CD4-positive, alpha-beta T cell (primary cell): ENCODE data around the gene SV2C. TPM values are rescaled to one million over a fixed set of nuclear protein-coding genes. Genes with fewer than 3 reads are reported as not detected.
A peak's percentile ranks its signal among the peaks of the same experiment; 100 is the strongest.

Source experiments
- ATAC-seq: fragments of 200-7000 bp; cut with Tn5 transposase; one replicate; pipeline ENCODE4 v1.10.0; 2022; ENCODE audit warnings: mild to moderate bottlenecking; ENCODE audit not compliant: poor library complexity
- CTCF ChIA-PET: fragments of 350-600 bp; sonication (Branson Sonifier 250); formaldehyde crosslinking; loops from one replicate; lab custom pipeline; 2021; ENCODE audit warnings: antibody characterized with exemption, inconsistent platforms; lab: Charles Lee
- POLR2A ChIA-PET: fragments of 350-600 bp; sonication (Branson Sonifier 250); formaldehyde crosslinking; loops from one replicate; lab custom pipeline; 2021; ENCODE audit warnings: antibody characterized with exemption, inconsistent platforms; lab: Charles Lee
- DNase-seq, 14 experiments: peaks; one replicate each; pipeline ENCODE4 v3.0.0-alpha.2; 2013 to 2020; ENCODE audit warnings: mixed read lengths in 2 of 14
- H3K27ac ChIP-seq, 2 donors: one replicate each; pipeline versions ENCODE4 v1.5.1 to v1.7.0; 2013; ENCODE audit warnings: low read length in 2 of 2, low read depth in 1 of 2, mild to moderate bottlenecking in 1 of 2
- H3K27me3 ChIP-seq, 2 experiments: 1 replicate in 1 of 2; 2 replicates in 1 of 2; pipeline versions ENCODE4 v1.6.1 to v1.7.0; 2013; ENCODE audit warnings: low read length in 2 of 2, control low read depth in 1 of 2, mild to moderate bottlenecking in 1 of 2, moderate library complexity in 1 of 2; ENCODE audit not compliant: insufficient read depth in 2 of 2, control insufficient read depth in 1 of 2
- H3K36me3 ChIP-seq: one replicate; pipeline ENCODE4 v1.6.1; 2013; ENCODE audit warnings: low read length, control low read depth; ENCODE audit not compliant: insufficient read depth
- H3K4me1 ChIP-seq: one replicate; pipeline ENCODE4 v1.6.1; 2013; ENCODE audit warnings: low read length, control low read depth; ENCODE audit not compliant: insufficient read depth
- H3K4me3 ChIP-seq: one replicate; pipeline ENCODE4 v1.5.1; 2013; ENCODE audit warnings: mild to moderate bottlenecking, low read length, moderate library complexity
- H3K9me3 ChIP-seq, 2 experiments: 1 replicate in 1 of 2; 2 replicates in 1 of 2; pipeline versions ENCODE4 v1.6.1 to v1.7.0; 2013; ENCODE audit warnings: low read length in 2 of 2, mild to moderate bottlenecking in 2 of 2, control low read depth in 1 of 2, moderate library complexity in 1 of 2; ENCODE audit not compliant: control insufficient read depth in 1 of 2, insufficient read depth in 1 of 2
- H3K27ac Mint-ChIP-seq: one replicate; pipeline ENCODE4 v1.8.0; 2020; ENCODE audit warnings: mixed read lengths
- H3K27me3 Mint-ChIP-seq: one replicate; pipeline ENCODE4 v1.8.0; 2021; ENCODE audit warnings: mixed read lengths
- H3K36me3 Mint-ChIP-seq: one replicate; pipeline ENCODE4 v1.8.0; 2021; ENCODE audit warnings: low read depth, mixed read lengths
- H3K4me1 Mint-ChIP-seq: one replicate; pipeline ENCODE4 v1.8.0; 2021; ENCODE audit warnings: low read depth, mixed read lengths
- H3K4me3 Mint-ChIP-seq: one replicate; pipeline ENCODE4 v1.8.0; 2020; ENCODE audit warnings: mild to moderate bottlenecking, mixed read lengths
- H3K9me3 Mint-ChIP-seq: one replicate; pipeline ENCODE4 v1.8.0; 2020; ENCODE audit warnings: mixed read lengths
- intact Hi-C, 2 experiments: fragments of 100-400 bp; cut with DNase I in 1 of 2; cut with micrococcal nuclease in 1 of 2; formaldehyde crosslinking; loops; one replicate each; pipeline versions ENCODE4 v1.15.1 to v1.9.0; 2023 to 2025; cut with DNase I, micrococcal nuclease
- total RNA-seq, 174 experiments: library from RNA in 2 of 174; stranded (reverse) in 2 of 174; gene quantifications; one replicate each; pipeline ENCODE4 v1.2.3 and lab custom pipeline; 2021 to 2026
- TF ChIP-seq, protein P1 (sequence below): fragments of 200-600 bp; IDR thresholded peaks from one replicate; pipeline ENCODE4 v1.8.0; 2022; ENCODE audit warnings: antibody characterized with exemption, mild to moderate bottlenecking

The SV2C gene
- total RNA-seq, 2 experiments from 2014 or later, result 0.03 to 0.08 TPM

DNA sequence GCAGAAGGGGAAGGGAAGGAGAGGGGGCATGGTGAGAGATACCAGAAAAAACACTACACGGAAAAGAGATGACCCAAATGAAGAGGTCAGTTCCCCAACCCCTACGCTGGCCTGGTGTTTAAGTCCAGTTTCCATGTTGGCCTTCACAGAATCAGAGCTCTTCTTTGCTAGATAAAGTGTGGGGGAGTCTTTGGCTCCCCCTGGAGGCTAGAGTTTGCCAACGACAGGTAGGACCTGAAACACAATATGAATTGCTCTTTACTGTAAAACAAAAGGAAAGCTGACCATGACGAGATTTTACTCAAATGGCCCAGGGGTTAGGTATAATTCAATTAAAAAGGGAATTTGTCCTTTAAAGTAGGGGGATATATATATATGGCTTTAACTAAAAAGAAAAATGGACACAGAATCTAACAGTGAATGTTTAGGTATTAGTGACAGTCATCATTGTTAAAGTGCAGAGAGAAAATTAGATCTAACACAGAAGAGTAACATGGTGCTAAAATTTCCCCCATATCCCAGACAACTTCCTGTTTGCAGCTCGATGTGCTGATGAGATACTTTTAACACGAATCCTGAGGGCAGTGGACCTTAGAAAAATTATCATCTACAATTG is 92.0 kb downstream of the SV2C start:
- TF ChIP-seq, protein P1, sequence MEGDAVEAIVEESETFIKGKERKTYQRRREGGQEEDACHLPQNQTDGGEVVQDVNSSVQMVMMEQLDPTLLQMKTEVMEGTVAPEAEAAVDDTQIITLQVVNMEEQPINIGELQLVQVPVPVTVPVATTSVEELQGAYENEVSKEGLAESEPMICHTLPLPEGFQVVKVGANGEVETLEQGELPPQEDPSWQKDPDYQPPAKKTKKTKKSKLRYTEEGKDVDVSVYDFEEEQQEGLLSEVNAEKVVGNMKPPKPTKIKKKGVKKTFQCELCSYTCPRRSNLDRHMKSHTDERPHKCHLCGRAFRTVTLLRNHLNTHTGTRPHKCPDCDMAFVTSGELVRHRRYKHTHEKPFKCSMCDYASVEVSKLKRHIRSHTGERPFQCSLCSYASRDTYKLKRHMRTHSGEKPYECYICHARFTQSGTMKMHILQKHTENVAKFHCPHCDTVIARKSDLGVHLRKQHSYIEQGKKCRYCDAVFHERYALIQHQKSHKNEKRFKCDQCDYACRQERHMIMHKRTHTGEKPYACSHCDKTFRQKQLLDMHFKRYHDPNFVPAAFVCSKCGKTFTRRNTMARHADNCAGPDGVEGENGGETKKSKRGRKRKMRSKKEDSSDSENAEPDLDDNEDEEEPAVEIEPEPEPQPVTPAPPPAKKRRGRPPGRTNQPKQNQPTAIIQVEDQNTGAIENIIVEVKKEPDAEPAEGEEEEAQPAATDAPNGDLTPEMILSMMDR, result peak; percentile 79
- H3K27ac ChIP-seq, result peak overlapping the region in 1 of 2 donors; percentile 35
- ATAC-seq (peak; percentile 64), DNase-seq (peak; percentile 24 to 74 (median 40))
- Mint-ChIP-seq H3K27me3 (no peaks in the 10 kb centered on the region), H3K4me1 (peaks cover 21% of the 10 kb centered on the region), H3K4me3 (peak overlapping the region; percentile 73), H3K9me3 (no peaks in the 10 kb centered on the region), H3K36me3 (no peaks in the 10 kb centered on the region), H3K27ac (no peak overlapping the region)
- no peaks in the 10 kb centered on the region for H3K36me3 ChIP-seq
- no peaks in the 10 kb centered on the region for H3K9me3 ChIP-seq
- ChIA-PET POLR2A (interaction anchor here (0.6 to 1.4 kb wide), 2 partner anchors 20 to 93 kb away, joined by 3 to 4 read pairs; no protein-coding TSS in a partner anchor), CTCF (interaction anchor here (1.1 to 1.7 kb wide), 10 partner anchors 9 to 939 kb away, joined by 3 to 23 read pairs (median 4); partner anchors contain the start of gene ANKRD31)
- H3K4me3 ChIP-seq, result no peak overlapping the region
- no peaks in the 10 kb centered on the region for H3K27me3 ChIP-seq
- H3K4me1 ChIP-seq, result peaks cover 14% of the 10 kb centered on the region
- intact Hi-C loops, result loop anchor here (10.0 kb wide), 2 partner anchors 370 to 940 kb away; partner anchors contain the start of gene ANKRD31 (in 1 of the 2)

DNA sequence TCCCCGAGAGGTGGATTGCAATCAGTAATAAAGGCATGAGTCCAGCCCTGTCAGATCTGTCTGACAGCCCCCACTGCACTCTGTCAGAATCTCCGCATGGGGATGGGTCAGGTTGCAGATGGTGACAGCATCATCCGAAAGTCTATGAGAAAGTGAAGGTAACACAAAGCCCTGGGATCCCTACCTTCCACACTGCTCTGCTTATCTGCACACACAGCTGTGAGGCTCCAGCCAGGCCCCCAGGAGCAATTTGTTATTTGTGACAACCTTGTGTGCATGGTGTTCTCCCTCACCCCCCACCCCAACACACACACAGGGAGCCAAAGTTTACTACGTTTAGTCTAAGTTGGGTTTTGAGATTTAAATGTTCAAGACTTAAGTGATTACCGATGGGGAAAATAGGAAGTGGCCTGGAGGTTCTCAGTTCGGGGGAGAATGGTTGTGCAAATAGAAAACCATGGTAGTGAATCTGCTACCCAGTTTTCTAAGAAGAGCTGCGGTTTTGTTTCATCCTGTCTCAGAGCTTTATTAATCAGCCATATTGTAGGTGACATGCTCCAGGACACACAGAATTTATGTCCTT is 92.7 kb downstream of the SV2C start:
- POLR2A ChIA-PET, result interaction anchor here (0.6 to 1.4 kb wide), 2 partner anchors 20 to 92 kb away, joined by 3 to 4 read pairs; no protein-coding TSS in a partner anchor

GRCh38 chr5:76177978-76178377 is 94.8 kb downstream of the SV2C start:
- CTCF ChIA-PET, result no interaction called here
- TF ChIP-seq, protein P1, result no peak
- no peaks in the 10 kb centered on the region for H3K9me3 Mint-ChIP-seq

More for the DNA sequence above, 92.7 kb downstream of the SV2C start:
- Histone ChIP-seq H3K9me3 (no peaks in the 10 kb centered on the region), H3K4me1 (peaks cover 16% of the 10 kb centered on the region), H3K27me3 (no peaks in the 10 kb centered on the region), H3K36me3 (no peaks in the 10 kb centered on the region), H3K27ac (peak overlapping the region in 1 of 2 donors; percentile 25), H3K4me3 (peak overlapping the region; percentile 3)
- no peak for ATAC-seq
- no peaks in the 10 kb centered on the region for H3K27me3 Mint-ChIP-seq
- TF ChIP-seq, protein P1, result no peak
- no peaks in the 10 kb centered on the region for H3K36me3 Mint-ChIP-seq
- DNase-seq, result peak in 3 of 14 experiments; percentile 23 to 54 (median 30)
- H3K27ac Mint-ChIP-seq, result peak overlapping the region; percentile 31
- peaks cover 21% of the 10 kb centered on the region for H3K4me1 Mint-ChIP-seq
- intact Hi-C loops, result loop anchor here (10.0 kb wide), 2 partner anchors 369 to 941 kb away; partner anchors contain the start of gene ANKRD31 (in 1 of the 2)
- CTCF ChIA-PET, result interaction anchor here (1.1 to 1.7 kb wide), 8 partner anchors 11 to 940 kb away, joined by 3 to 23 read pairs (median 4); partner anchors contain the start of gene ANKRD31
- no peaks in the 10 kb centered on the region for H3K9me3 Mint-ChIP-seq
- no peak overlapping the region for H3K4me3 Mint-ChIP-seq

More at GRCh38 chr5:76177978-76178377, 94.8 kb downstream of the SV2C start:
- intact Hi-C loops, result loop anchor here (10.0 kb wide), 2 partner anchors 367 to 943 kb away; partner anchors contain the start of gene ANKRD31 (in 1 of the 2)
- POLR2A ChIA-PET, result no interaction called here
- Histone ChIP-seq H3K36me3 (no peaks in the 10 kb centered on the region), H3K4me3 (no peak overlapping the region), H3K4me1 (peaks cover 20% of the 10 kb centered on the region), H3K27ac (no peak overlapping the region), H3K27me3 (no peaks in the 10 kb centered on the region), H3K9me3 (no peaks in the 10 kb centered on the region)
- H3K36me3 Mint-ChIP-seq, result no peaks in the 10 kb centered on the region
- no peaks in the 10 kb centered on the region for H3K27me3 Mint-ChIP-seq
- ATAC-seq, result no peak
- no peak for DNase-seq
- no peak overlapping the region for H3K27ac Mint-ChIP-seq
- no peak overlapping the region for H3K4me3 Mint-ChIP-seq
- H3K4me1 Mint-ChIP-seq, result peaks cover 21% of the 10 kb centered on the region
